Activated naive CD4-positive, alpha-beta T cell (primary cell): Measurements from ENCODE around the gene PDYN.

ENCODE experiments used
- DNase-seq, 4 experiments: peaks; one replicate each; lab custom pipeline; 2025; lab: John Stamatoyannopoulos, UW

Gene PDYN

GRCh38 chr20:1994627-1995026, 769 bp upstream of the PDYN start:
- DNase-seq = no peak

- no peak for DNase-seq
These were observed 1.3 kb downstream of the PDYN start for GRCh38 chr20:1992359-1993110.

- no peak for DNase-seq
These were observed 6.0 kb downstream of the PDYN start for GRCh38 chr20:1987826-1988225.

DNA sequence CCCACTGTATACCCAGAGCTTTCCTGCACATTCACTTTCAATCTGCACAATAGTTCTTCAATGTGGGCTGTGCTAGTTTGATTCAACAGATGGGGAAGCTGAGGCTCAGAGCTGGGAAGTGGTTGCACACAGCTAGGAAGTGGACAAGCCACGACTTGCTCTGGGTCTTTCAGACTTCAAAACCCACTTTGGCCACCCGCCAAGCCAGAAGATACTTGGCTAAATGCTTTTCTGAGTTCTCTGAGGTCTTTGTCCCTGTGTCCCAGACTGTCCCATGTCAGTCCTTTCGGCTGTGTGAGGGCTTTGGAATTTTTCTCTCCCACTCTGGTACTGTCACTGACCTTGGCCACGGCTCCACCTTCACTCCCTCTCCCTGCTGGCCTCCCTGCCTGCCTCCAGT, 10.6 kb downstream of the PDYN start:
- DNase-seq = no peak

DNA sequence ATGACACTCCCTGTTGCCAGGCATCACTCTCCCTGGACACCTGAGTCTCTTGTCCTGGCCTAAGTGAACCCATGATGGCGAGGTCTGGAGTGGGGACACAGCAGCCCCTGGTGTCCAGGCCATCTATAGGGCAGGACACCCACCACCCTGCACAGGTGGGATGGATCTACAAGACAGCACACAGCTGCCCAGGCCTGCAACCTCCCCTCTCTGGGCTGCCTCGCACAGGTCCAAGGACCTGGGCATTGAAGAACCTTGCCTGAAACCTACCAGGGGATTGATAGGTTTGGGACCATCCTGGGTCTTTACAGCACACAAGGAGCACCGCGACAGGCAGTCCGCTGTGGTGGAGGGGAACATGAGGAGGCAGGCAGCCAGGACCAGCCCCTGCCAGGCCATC, 11.2 kb downstream of the PDYN start:
- no peak for DNase-seq

- no peak for DNase-seq
These were observed 14.6 kb downstream of the PDYN start for GRCh38 chr20:1979106-1979778.

GRCh38 chr20:1975291-1975690, 18.6 kb downstream of the PDYN start:
- no peak for DNase-seq

- DNase-seq = no peak
These were observed 20.0 kb downstream of the PDYN start for GRCh38 chr20:1973601-1974440.

GRCh38 chr20:1971893-1972586, 21.8 kb downstream of the PDYN start:
- no peak for DNase-seq

- no peak for DNase-seq
These were observed 24.9 kb downstream of the PDYN start for GRCh38 chr20:1968964-1969363.

- DNase-seq = peak; percentile 70 to 85 (median 72)
These were observed 28.1 kb downstream of the PDYN start for GRCh38 chr20:1965520-1966351.

- no peak for DNase-seq
These were observed 29.0 kb downstream of the PDYN start for GRCh38 chr20:1964659-1965405.

DNA sequence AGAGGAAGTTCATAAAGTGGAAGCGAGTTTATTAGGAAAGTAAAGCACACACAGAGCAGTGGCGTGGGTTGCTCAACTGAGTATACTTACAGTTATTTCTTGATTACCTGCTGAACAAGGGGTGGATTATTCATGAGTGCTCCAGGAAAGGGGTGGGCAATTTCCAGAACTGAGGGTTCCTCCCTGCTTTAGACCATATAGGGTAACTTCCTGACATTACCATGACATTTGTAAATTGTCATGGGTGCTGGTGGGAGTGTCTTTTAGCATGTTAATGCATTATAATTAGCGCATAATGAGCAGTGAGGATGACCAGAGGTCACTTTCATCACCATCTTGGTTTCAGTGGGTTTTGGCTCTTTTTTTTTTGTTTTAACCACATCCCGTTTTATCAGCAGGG, 29.8 kb downstream of the PDYN start:
- no peak for DNase-seq

GRCh38 chr20:1961374-1961773, 32.5 kb downstream of the PDYN start:
- DNase-seq = no peak

DNA sequence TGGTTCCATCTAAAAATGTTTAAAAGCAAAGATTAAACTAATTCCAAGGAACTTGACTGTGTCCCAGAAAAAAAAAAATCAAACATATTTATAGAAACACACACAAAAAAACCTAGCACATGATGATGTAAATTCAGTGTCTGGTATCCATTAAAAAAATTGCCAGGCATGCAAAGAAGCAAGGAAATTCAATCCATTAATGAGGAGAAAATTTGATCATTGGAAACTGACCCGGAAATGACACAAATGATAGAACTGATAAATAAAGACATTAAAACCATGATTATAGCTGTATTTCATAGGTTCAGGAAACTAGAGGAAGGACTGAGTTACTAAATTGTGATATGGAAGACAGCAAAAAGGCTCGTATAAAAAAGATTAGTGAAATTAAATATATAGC, 34.7 kb downstream of the PDYN start:
- DNase-seq = no peak

DNA sequence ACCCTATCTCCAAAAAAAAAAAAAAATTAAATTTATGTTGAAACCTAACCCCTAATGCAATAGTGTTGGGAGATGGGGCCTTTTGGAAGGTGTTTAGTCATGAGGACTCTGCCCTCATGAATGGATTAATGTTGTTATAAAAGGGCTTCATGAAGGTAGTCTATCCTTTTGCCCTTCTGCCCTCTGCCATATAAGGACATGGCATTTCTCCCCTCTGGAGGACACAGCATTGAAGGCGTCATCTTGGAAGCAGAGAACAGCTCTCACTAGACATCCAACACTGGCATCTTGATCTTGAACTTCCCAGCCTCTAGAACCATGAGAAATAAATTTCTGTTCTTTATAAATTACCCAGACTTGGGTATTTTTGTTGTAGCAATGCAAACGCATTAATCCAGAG, 35.4 kb downstream of the PDYN start:
- DNase-seq = no peak

DNA sequence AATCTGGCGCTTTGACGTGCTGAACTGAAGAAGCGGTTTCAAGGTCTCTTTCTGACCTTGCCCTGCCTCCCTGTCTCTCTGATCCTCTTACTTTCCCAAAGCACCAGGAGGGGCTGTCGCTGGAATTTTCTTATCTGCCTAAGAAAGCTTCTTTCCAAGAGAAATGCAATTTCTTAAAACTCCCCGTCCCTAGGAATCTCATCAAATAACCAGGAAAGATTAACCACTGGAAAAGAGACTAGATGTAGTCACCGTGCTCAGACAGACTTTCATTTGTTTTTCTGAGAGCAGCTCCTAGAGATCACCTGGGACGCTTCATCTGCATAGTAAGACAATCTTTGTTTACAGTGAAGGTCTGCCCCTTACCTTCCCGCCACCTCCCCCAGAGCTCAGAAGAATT, 38.6 kb downstream of the PDYN start:
- DNase-seq = no peak

DNA sequence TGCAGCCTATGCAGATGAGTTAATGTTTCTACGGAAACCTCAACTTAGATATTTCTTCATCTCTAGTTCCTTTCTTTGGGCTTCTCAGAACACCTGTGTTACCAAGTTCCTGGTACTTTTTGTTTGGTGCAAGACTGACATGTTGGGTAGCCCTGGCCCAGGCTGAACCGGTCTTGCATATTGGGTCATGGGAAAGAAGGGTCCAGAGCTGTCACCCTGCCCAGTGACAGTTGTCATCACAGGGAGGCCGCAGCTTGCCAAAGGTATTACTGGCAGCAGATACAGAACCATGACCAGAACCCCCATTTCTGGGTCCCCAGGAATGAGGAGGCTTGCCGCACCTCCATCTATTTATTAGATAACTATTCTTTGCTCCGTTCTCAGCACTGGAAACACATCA, 40.2 kb downstream of the PDYN start:
- DNase-seq = no peak

DNA sequence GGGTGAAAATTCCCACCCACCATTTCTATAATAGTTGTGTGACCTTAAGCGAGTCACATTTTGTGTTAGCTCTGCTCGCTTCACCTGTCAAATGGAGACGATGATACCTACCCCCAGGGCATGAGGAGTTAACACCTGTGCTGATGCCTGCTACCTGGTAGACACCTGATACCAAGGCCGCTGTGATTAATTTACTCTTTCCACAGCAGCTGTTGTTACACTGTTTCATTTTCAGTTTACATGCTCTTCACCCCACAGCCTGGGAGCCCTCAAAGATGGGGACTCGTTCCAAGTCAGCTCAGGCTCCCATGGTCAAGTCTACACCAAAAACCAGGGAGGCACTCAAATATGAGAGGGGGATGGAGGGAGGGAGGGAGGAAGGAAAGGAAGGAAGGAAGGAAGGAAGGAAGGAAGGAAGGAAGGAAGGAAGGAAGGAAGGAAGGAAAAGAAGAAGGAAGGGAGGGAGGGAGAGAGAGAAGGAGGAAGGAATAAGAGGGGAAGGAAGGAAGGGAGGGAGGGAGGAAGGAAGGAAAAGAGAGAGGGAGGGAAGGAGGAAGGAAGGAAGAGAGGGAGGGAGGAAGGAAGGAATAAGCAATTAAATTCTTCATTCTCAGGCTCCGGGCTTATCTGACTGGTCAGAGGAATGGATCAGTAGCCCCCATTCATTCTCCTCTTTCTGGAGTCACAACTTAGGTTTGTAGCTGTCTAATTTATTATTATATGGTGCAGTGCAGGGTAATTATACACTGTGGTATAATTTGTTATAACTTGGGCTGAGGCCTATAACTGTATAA, 40.9 kb downstream of the PDYN start:
- DNase-seq = no peak
